NCI-H1092 (cell line): ENCODE results near the gene SCN4A.
"Not testable (repeated sequence)": the region's sequence is repeated elsewhere in the genome, so short reads cannot be mapped to it uniquely, and the experiment has no call there.

Source experiments
- DNase-seq: peaks from one replicate; lab custom pipeline; 2025; lab: John Stamatoyannopoulos, UW

The SCN4A gene

GRCh38 chr17:63916566-63917185 is 56.0 kb downstream of the SCN4A start:
- no peak for DNase-seq

GRCh38 chr17:63915753-63916152 is 57.0 kb downstream of the SCN4A start:
- not testable (repeated sequence) for DNase-seq

GRCh38 chr17:63914471-63914870 is 58.2 kb downstream of the SCN4A start:
- DNase-seq, result no peak

GRCh38 chr17:63911657-63912100 is 61.0 kb downstream of the SCN4A start:
- no peak for DNase-seq

- DNase-seq, result no peak
Measured at GRCh38 chr17:63911041-63911635, 61.6 kb downstream of the SCN4A start, which contains the start of gene CSHL1. CSHL1 (minus strand) TSS chr17:63911258; CDS start chr17:63911196, 62 bp downstream.

- DNase-seq, result no peak
Measured at GRCh38 chr17:63910096-63910495, 62.6 kb downstream of the SCN4A start.

GRCh38 chr17:63909586-63909985 is 63.1 kb downstream of the SCN4A start:
- not testable (repeated sequence) for DNase-seq

GRCh38 chr17:63907161-63907778 is 65.4 kb downstream of the SCN4A start:
- peak; percentile 5 for DNase-seq

- DNase-seq, result not testable (repeated sequence)
Measured at GRCh38 chr17:63904796-63905195, 67.9 kb downstream of the SCN4A start.

- DNase-seq, result not testable (repeated sequence)
Measured at GRCh38 chr17:63903787-63904201, 68.9 kb downstream of the SCN4A start.

GRCh38 chr17:63901971-63902370 is 70.7 kb downstream of the SCN4A start:
- not testable (repeated sequence) for DNase-seq

GRCh38 chr17:63898899-63899798 is 73.6 kb downstream of the SCN4A start:
- DNase-seq, result not testable (repeated sequence)

GRCh38 chr17:63896524-63897354 is 76.0 kb downstream of the SCN4A start, which contains the start of gene CSH1:
CSH1 (minus strand) TSS chr17:63896574; CDS start chr17:63896511, 63 bp downstream.
- DNase-seq, result not testable (repeated sequence)

GRCh38 chr17:63894821-63895220 is 77.9 kb downstream of the SCN4A start:
- not testable (repeated sequence) for DNase-seq

GRCh38 chr17:63894021-63894420 is 78.7 kb downstream of the SCN4A start:
- DNase-seq, result not testable (repeated sequence)

GRCh38 chr17:63892316-63893037 is 80.2 kb downstream of the SCN4A start:
- not testable (repeated sequence) for DNase-seq

- peak; percentile 4 for DNase-seq
Measured at GRCh38 chr17:63889026-63889848, 83.5 kb downstream of the SCN4A start.
